PC-9 (cell line): ENCODE data around the gene BRMS1.

Source experiments
- EZH2 ChIP-seq: fragments of 200-600 bp; sonication (generic); IDR thresholded peaks from 2 replicates; pipeline ENCODE4 v1.8.0; 2017; ENCODE audit warnings: antibody characterized with exemption, low read depth
- TF ChIP-seq, protein P1 (sequence below): fragments of 200-600 bp; sonication (generic); conservative IDR thresholded peaks from 2 replicates; pipeline ENCODE4 v1.6.1; 2017; ENCODE audit warnings: mixed run types, antibody characterized with exemption, mild to moderate bottlenecking, moderate library complexity

DNA sequence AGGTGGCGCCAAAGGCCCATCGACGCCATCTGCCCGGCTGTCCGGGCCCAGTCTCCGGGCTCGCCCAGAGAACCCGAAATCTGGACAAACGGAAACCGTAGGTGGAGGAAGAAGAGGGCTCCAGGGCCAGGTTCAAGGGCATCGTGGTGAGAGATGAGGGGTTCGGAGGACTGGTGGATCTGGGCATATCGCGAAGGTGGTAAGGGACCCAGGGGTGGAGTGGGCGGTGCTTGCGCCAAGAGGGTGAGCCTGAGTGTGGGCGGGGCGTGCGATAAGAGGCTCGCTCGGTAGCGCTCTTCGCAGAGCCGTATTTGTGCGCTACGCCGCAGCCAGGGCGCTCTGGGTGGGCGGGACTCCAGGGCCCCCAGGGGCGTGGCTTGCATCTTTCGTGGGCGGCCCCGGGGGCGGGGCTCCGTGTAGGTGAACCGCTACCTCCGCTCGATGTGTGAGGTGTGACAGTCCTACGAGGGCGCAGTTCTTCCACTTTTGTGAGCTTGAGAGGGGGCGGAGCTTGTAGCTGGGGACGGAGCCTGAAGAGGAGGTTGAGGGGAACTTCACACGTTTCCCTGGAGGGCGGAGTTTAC is 32.8 kb downstream of the BRMS1 start:
- TF ChIP-seq, protein P1, sequence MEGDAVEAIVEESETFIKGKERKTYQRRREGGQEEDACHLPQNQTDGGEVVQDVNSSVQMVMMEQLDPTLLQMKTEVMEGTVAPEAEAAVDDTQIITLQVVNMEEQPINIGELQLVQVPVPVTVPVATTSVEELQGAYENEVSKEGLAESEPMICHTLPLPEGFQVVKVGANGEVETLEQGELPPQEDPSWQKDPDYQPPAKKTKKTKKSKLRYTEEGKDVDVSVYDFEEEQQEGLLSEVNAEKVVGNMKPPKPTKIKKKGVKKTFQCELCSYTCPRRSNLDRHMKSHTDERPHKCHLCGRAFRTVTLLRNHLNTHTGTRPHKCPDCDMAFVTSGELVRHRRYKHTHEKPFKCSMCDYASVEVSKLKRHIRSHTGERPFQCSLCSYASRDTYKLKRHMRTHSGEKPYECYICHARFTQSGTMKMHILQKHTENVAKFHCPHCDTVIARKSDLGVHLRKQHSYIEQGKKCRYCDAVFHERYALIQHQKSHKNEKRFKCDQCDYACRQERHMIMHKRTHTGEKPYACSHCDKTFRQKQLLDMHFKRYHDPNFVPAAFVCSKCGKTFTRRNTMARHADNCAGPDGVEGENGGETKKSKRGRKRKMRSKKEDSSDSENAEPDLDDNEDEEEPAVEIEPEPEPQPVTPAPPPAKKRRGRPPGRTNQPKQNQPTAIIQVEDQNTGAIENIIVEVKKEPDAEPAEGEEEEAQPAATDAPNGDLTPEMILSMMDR, result peak; percentile 95
- no peak for TF ChIP-seq EZH2
